Myocyte (in vitro differentiated cells): ENCODE results near the gene ATG9A. TPM values are rescaled to one million over a fixed set of nuclear protein-coding genes. Genes with fewer than 3 reads are reported as not detected.

ENCODE experiments used
- DNase-seq: peaks from one replicate; pipeline ENCODE4 v3.0.0-alpha.2; 2012; ENCODE audit warnings: low read depth
- total RNA-seq: library from RNA; depleted of rRNA; stranded (reverse); fragments of >200 nt; gene quantifications from 2 replicates; pipeline ENCODE4 v1.2.3, GENCODE V29; 2014

The ATG9A gene
- total RNA-seq, 1 donor from 2014 or later, result 97.6 TPM

- no peak for DNase-seq
These were observed 5.4 kb downstream of the ATG9A start for GRCh38 chr2:219223831-219224610.

GRCh38 chr2:219221957-219222518, 7.4 kb downstream of the ATG9A start:
- peak; percentile 87 for DNase-seq

DNA sequence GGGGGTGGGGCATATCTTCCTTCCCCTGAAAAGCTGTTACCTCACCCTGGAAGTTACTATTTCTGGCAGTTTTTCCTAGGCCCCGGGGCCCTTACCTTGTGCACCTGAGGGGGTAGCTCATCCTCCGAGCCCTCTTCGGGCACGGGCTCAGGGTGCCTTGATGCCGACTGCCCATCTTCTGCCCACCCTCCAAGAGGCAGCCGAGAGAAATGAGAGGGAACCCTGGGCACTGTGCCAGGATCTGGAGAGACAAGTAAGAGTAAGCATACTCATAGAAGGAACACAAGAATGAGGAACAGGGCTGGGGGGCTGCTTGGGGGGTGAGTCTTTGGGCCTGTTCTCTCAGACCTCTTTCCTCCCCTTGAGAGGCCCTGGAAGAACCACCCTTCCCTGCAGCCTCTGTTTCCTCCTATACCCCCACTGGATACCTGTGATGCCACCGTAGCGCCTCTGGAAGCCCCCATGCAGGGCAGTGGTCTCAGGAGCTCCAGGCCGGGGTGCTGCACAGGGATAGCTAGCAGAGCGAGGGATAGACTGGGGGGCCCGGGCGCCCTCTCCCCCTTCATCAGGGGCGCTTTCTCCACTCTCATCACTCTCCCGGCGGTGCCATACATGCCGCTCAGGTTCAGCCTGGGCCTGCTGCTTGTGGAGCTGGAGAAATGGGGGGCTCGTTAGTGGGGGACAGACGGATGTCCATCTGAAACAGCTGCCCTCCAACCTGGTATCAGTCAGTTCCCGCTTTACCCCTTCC, 8.6 kb downstream of the ATG9A start:
- DNase-seq, result no peak

- DNase-seq, result no peak
These were observed 9.5 kb downstream of the ATG9A start for GRCh38 chr2:219219784-219220532.

DNA sequence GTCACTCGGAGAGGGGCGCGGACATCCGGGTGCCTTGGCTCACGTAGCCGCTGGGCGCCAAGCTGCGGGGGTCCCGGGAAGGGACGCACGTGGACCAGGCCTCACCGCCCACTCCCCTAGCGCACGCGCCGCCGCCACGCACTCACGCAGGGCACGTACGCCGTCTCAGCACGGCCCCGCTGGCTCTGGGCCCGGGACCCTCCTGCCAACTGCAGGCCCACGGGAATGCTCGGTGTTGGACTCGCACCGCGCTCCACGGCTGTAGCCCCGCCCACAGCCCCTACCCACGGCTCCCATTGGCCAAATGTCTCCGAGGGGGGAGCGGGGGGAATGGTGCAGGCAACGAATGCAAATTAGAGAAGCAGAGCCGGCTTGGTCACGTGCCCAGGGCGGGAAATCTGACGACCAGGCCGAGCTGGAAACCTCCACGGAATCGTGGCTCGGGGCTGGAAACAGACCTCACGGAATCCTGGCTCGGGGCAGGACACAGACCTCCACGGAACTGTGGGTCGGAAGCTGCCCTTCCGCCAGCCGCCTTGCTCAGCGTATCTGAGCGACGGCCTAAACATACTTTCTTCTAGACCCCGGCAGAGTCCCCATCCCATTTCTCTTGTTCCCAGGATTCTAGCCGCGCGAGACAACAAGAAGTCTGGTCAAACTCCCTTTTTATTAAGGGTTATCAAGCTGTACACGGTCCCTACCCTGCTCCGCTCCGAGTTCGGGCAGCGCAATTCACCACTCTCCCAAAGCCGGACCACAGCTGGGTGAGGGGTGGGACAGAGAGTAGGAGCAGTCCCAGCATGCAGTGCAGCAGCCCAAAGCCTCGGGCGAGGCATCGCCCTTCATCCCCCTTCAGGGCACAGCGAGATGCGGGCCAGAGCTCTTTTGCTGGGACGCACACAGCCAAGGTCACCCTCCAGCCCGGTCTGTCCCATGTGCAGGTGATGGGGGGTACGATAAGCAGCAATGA, 10.4 kb downstream of the ATG9A start, which contains the start of gene ABCB6:
ABCB6 (minus strand) TSS at position 227 of the 970 bp plus-strand sequence. CDS start 285 bp downstream, outside the sequence.
- peak; percentile 97 for DNase-seq

- DNase-seq, result no peak
These were observed 11.2 kb downstream of the ATG9A start for GRCh38 chr2:219218217-219218731.

DNA sequence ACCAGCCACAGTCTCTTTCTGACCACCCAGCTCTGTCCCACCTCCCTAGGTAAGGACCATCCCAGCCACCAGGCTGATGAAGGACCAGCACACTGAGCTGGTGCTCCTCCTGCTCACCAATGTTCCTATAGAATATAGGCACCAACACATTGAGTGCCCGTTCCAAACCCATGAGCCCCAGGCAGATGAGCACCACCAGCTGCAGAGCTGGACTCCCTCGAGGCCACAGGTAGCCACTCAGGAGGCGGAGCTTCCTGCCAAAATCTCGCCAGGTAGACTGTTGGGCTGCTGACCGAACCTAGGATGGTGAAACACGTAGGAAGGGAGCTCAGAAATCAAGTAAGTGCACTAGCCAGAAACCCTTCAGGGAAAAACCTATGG, 12.9 kb downstream of the ATG9A start:
- no peak for DNase-seq

GRCh38 chr2:219215871-219216534, 13.4 kb downstream of the ATG9A start:
- no peak for DNase-seq

DNA sequence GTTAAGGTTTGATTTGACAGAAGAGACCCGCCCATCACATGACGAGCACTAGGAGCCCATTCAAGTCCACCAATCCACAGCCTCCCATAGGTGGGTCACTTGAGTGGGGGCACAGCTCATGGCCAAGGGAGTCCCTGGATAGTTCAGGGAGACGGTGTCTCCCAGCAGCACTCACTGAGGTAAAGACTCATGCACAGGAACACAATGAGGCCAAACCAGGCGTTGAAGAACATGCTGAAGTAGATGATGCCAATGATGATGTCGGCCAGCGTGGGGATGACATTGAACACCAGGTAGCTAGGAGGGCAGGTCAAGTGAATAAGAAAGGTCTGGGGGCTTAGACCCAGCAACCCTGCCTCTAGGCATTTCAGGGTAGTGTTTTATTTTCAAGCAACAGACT, 14.7 kb downstream of the ATG9A start:
- DNase-seq, result no peak

DNA sequence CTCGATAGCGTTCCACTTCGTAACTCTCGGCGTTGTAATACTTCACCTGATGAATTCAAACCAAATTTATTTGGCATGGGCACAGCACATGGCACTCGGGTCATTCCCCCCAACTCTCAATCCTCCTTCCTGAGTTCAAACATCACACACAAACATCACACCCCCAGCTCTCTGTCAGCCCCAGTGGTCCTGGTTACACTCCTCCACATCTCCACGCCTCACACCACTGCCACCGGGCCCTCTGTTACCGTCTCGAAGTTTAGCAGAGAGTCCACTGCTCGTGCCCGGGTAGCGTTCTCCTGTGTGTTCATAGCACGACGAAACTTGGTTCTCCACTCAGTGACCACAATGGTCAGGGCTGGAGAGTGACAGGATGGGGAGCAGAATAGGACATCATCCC, 15.3 kb downstream of the ATG9A start:
- DNase-seq, result no peak

GRCh38 chr2:219213486-219214071, 15.9 kb downstream of the ATG9A start:
- no peak for DNase-seq

GRCh38 chr2:219213026-219213415, 16.4 kb downstream of the ATG9A start:
- no peak for DNase-seq

DNA sequence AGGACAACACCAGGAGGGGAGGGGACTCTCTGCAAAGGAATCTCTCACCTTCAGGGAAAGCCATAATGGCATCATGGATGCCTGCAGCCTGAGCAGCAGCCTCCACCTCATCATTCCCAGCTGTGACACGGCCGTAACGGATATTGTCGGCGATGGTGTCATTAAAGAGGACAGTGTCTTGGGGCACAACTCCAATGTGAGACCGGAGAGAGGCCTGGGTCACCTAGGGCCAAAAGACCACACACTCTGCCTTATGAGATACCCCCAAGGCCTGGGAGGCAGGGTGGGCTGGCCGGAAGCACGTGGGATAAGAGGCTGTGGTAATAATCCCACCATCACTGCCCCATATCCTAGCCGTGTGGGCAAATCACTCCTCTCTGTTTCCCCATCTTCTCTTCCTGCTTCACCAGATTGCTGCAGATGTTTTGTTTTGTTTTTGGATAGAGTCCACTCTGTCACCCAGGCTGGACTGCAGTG, 18.5 kb downstream of the ATG9A start:
- no peak for DNase-seq

- no peak for DNase-seq
These were observed 19.1 kb downstream of the ATG9A start for GRCh38 chr2:219210196-219210885.

DNA sequence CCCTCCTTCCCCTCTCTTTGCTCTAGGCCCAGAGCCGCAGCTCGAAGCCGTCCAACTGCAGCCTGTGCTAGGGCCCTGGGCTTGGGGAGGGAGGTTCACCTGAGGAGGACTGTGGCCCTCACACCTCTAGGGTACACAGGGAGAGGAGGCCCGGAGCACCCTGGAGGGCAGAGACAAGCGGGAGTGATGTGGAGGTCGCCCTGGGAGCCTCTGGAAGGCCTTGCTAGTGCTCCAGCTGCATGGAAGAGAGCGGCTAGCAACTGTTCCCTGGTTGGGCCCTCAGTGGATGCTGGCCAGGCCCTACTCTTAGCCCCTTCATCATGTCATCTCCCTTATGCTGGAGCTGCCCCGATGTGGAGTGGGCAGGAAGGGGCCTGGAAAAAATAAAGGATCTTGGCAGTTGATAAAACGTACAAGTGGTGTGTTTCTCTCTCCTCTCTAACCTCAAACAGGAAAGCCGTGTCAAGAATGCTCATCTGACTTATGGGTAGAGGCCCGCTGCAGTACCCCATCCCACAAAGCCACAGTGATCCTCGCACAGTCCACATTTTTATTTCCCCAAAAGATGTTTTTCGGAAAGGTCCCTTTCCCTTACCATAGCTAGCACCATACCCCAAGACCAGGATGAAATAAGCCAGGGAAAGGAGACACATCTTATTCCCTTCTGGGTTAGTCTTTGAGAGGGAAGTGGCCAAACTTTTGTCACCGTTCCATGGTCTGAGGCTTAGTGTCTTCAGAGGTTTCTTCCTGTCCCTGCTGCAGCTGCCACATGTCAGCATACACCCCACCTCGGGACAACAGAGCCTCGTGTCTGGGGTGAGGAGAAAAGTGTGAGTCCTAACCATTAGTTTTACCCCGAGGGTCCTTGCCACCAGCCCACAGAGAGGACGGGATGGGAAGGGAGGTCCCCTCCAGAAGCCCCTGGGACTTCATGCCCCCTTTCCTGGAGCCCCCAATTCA, 19.9 kb downstream of the ATG9A start:
- DNase-seq, result no peak

DNA sequence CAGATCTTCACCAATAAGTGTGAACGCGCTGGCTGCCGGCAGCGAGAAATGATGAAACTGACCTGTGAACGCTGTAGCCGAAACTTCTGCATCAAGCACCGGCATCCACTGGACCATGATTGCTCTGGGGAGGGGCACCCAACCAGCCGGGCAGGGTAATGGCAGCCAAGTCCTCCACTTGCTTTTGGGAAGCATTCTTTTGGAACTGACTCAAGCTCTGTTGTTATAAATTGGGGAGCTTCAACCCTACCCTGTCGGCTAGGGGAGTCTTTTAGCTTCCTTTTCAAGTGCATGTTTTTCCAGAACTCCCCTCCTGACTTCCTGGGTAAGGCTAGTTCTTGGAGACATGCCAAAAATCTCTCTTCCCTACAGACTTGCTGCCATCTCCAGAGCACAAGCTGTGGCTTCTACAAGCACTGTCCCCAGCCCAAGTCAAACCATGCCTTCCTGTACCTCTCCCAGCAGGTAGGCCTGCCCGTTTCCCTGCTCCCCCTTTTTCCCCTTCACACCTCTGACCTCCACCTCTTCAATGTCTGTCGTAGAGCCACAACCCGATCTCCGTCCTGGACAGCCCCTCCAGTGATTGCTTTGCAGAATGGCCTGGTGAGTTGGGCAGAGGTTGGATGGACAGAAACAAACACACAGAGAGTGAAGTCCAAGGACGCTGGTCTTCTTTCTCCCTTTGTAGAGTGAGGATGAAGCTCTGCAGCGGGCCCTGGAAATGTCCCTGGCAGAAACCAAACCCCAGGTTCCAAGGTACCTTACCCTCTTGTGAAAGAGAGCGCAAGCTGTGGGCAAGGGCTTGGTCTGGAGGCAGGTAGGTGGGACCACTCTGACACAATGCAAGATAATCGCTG, 21.3 kb downstream of the ATG9A start:
- peak; percentile 43 for DNase-seq
